Measurements from ENCODE around the gene GSTM1. TPM values are rescaled to one million over a fixed set of nuclear protein-coding genes. Genes with fewer than 3 reads are reported as not detected.
"Not testable (repeated sequence)": the region's sequence is repeated elsewhere in the genome, so short reads cannot be mapped to it uniquely, and the experiment has no call there.

GSTM1 gene
- total RNA-seq, 1 experiment from 2014 or later, result not detected

DNA sequence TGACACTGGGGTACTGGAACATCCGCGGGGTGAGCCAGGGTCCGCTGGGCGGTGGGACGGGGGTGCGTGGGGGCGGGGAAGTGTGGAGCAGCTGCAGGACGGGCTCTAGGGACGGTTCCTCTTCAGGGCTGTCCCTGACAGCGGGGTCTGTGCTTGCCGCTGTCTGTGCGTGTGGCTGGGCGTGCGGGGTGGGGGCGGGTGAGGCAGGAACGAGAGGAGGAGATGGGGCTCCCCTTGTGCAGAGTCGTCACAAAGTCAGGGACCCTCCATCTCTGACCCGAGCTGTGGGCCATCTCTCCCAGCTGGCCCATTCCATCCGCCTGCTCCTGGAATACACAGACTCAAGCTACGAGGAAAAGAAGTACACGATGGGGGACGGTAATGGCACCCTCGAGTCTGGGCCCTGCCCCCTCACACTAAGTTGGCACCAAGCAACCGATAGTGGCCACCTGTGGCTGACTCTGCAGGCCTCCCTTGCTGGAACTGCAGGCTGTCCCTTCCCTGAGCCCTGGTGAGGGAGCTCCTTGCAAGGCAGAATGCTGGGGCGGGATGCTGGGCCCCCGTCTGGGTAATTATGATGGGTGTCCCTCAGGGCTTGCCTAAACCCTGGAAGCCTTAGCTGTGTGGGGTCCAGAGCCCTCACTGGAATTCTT lies 19.4 kb upstream of the GSTM1 start:
- Histone ChIP-seq H4K20me1 (ENCODE audit: low read length) (no peaks in the 10 kb centered on the region), H3K79me2 (ENCODE audit: low read length) (no peaks in the 10 kb centered on the region), H3K9ac (ENCODE audit: low read length) (peak overlapping the region; percentile 4; the same call in 1 of the 2 replicates), H3K4me1 (ENCODE audit: insufficient read depth, low read length) (peaks cover 28% of the 10 kb centered on the region), H3K9me2 (replicated peaks; ENCODE audit: low read length) (no peaks in the 10 kb centered on the region), H2AFZ (ENCODE audit: low read length) (peak overlapping the region; percentile 69), H3K9me3 (ENCODE audit: low read length) (no peaks in the 10 kb centered on the region), H3F3A (ENCODE audit: low read length, unreplicated experiment) (no peaks in the 10 kb centered on the region), H3K27ac (ENCODE audit: low read length) (no peak overlapping the region), H3K36me3 (ENCODE audit: low read depth, low read length) (no peaks in the 10 kb centered on the region), H3K4me2 (ENCODE audit: low read length) (peak overlapping the region; percentile 75), H3K27me3 (ENCODE audit: low read length) (no peaks in the 10 kb centered on the region), H3K4me3 (ENCODE audit: low read length) (peak overlapping the region; percentile 64)
- BruUV-seq (replicated peaks), result TSS peak; percentile 30
- ChIA-PET CTCF (no interaction called here), POLR2A (ENCODE audit: unreplicated experiment) (no interaction called here)
- ATAC-seq (peak; percentile 20), DNase-seq (no peak)
- TF ChIP-seq, protein P1, sequence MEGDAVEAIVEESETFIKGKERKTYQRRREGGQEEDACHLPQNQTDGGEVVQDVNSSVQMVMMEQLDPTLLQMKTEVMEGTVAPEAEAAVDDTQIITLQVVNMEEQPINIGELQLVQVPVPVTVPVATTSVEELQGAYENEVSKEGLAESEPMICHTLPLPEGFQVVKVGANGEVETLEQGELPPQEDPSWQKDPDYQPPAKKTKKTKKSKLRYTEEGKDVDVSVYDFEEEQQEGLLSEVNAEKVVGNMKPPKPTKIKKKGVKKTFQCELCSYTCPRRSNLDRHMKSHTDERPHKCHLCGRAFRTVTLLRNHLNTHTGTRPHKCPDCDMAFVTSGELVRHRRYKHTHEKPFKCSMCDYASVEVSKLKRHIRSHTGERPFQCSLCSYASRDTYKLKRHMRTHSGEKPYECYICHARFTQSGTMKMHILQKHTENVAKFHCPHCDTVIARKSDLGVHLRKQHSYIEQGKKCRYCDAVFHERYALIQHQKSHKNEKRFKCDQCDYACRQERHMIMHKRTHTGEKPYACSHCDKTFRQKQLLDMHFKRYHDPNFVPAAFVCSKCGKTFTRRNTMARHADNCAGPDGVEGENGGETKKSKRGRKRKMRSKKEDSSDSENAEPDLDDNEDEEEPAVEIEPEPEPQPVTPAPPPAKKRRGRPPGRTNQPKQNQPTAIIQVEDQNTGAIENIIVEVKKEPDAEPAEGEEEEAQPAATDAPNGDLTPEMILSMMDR (conservative IDR thresholded peaks at IDR 0.05; ENCODE audit: low read depth, low read length), result no peak
- TF ChIP-seq EZH2 (IDR thresholded peaks at IDR 0.05; ENCODE audit: low read length, unreplicated experiment), result no peak
- TF ChIP-seq EZH2phosphoT487 (IDR thresholded peaks at IDR 0.05; ENCODE audit: borderline replicate concordance, low read length), result no peak
- intact Hi-C loops (cut with micrococcal nuclease), result no loop called here

DNA sequence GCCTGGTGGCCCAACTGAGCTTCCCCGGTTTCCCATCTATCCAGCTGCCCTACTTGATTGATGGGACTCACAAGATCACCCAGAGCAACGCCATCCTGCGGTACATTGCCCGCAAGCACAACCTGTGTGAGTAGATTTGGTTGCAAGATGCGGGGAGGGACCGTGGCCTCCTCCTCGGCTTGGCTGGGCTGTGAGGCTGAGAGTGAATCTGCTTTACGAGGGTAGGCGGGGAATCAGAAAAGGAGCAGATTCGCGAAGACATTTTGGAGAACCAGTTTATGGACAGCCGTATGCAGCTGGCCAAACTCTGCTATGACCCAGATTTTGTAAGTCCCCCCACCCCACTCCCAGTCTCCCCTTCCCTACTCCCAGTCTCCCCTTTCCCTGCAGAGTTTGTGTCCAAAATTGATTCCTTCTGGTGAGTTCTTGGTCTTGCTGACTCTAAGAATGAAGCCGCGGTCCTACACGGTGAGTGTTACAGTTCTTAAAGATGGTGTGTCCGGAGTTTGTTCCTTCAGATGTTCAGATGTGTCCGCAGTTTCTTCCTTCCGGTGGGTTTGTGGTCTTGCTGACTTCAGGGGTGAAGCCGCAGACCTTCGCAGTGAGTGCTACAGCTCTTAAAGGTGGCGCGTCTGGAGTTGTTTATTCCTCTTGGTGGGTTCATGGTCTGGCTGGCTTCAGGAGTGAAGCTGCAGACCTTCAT lies 18.2 kb upstream of the GSTM1 start:
- H3K79me2 ChIP-seq (ENCODE audit: low read length), result no peaks in the 10 kb centered on the region
- TF ChIP-seq, protein P1 (conservative IDR thresholded peaks at IDR 0.05; ENCODE audit: low read depth, low read length), result no peak
- TF ChIP-seq EZH2 (IDR thresholded peaks at IDR 0.05; ENCODE audit: low read length, unreplicated experiment) (no peak), EZH2phosphoT487 (IDR thresholded peaks at IDR 0.05; ENCODE audit: borderline replicate concordance, low read length) (no peak)
- intact Hi-C loops (cut with micrococcal nuclease), result no loop called here
- no peaks in the 10 kb centered on the region for H4K20me1 ChIP-seq (ENCODE audit: low read length)
- H3K27me3 ChIP-seq (ENCODE audit: low read length), result no peaks in the 10 kb centered on the region
- no peaks in the 10 kb centered on the region for H3K36me3 ChIP-seq (ENCODE audit: low read depth, low read length)
- H3K4me2 ChIP-seq (ENCODE audit: low read length), result no peak overlapping the region
- H2AFZ ChIP-seq (ENCODE audit: low read length), result no peak overlapping the region
- H3K4me3 ChIP-seq (ENCODE audit: low read length), result no peak overlapping the region
- H3K4me1 ChIP-seq (ENCODE audit: insufficient read depth, low read length), result peaks cover 18% of the 10 kb centered on the region
- H3K27ac ChIP-seq (ENCODE audit: low read length), result no peak overlapping the region
- no peaks in the 10 kb centered on the region for H3K9me3 ChIP-seq (ENCODE audit: low read length)
- ATAC-seq, result no peak
- no peak for DNase-seq
- no peaks in the 10 kb centered on the region for H3F3A ChIP-seq (ENCODE audit: low read length, unreplicated experiment)
- ChIA-PET CTCF (no interaction called here), POLR2A (ENCODE audit: unreplicated experiment) (no interaction called here)
- H3K9me2 ChIP-seq (replicated peaks; ENCODE audit: low read length), result no peaks in the 10 kb centered on the region
- no TSS peak for BruUV-seq (replicated peaks)
- H3K9ac ChIP-seq (ENCODE audit: low read length), result no peak overlapping the region

- CTCF ChIA-PET; H3F3A ChIP-seq (ENCODE audit: low read length, unreplicated experiment): not testable (repeated sequence)
Measured at GRCh38 chr1:109669949-109670302, 17.7 kb upstream of the GSTM1 start.

More at GRCh38 chr1:109669949-109670302, 17.7 kb upstream of the GSTM1 start:
- intact Hi-C loops (cut with micrococcal nuclease); H3K9ac ChIP-seq (ENCODE audit: low read length); H3K79me2 ChIP-seq (ENCODE audit: low read length); H3K27ac ChIP-seq (ENCODE audit: low read length); POLR2A ChIA-PET (ENCODE audit: unreplicated experiment); H3K27me3 ChIP-seq (ENCODE audit: low read length); H3K4me2 ChIP-seq (ENCODE audit: low read length); DNase-seq; H3K9me2 ChIP-seq (replicated peaks; ENCODE audit: low read length); ATAC-seq; H4K20me1 ChIP-seq (ENCODE audit: low read length); H2AFZ ChIP-seq (ENCODE audit: low read length); H3K9me3 ChIP-seq (ENCODE audit: low read length); H3K36me3 ChIP-seq (ENCODE audit: low read depth, low read length); BruUV-seq (replicated peaks); H3K4me3 ChIP-seq (ENCODE audit: low read length): not testable (repeated sequence)
- H3K4me1 ChIP-seq (ENCODE audit: insufficient read depth, low read length), result peaks cover 13% of the 10 kb centered on the region

Data from PC-3 (cell line).